Measurements from ENCODE around the gene CWC27. TPM values are rescaled to one million over a fixed set of nuclear protein-coding genes. Genes with fewer than 3 reads are reported as not detected.

Gene CWC27
- polyA plus RNA-seq, 2 of the 4 experiments (the other 2 are of a cell fraction) = 24.1 to 48.5 TPM

DNA sequence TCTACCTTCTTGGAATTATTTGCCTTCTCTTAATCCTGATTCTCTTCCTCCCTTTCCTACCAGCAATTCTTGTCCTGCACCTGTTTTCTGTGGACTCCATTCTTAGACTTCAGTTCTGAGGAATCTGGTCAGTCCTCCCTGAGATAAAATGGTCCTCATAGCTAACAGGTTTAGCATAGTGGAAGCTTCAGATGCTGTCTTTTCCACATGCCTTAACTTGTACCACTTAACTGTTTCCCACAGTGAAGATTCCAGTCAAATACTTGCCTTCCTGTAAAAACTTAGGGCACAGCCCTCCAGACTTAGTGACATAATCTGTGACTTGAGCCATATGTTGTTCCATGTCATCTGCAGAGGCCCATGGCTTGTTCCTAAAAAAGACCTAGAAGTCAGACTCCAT, 261.3 kb downstream of the CWC27 start:
- Histone ChIP-seq H3K4me2 (no peak overlapping the region), H3K4me3 (no peak overlapping the region), H3K27ac (no peak overlapping the region), H3K9me3 (no peaks in the 10 kb centered on the region), H3K4me1 (peaks cover 4% of the 10 kb centered on the region; the same call in 1 of the 3 replicates)
- ChIA-PET CTCF (interaction anchor here (1.3 kb wide), 1 partner anchor 16 kb away, joined by 5 read pairs; no protein-coding TSS in a partner anchor), POLR2A (no interaction called here)
- no peak for FAIRE-seq
- no peak for DNase-seq (ENCODE audit: low read depth in 1 of 2, low spot score in 1 of 2)
- no peak for ATAC-seq
- TF ChIP-seq TFCP2L1 (CRISPR knock-in tag; IDR thresholded peaks at IDR 0.05) = no peak
- TF ChIP-seq, protein P1, sequence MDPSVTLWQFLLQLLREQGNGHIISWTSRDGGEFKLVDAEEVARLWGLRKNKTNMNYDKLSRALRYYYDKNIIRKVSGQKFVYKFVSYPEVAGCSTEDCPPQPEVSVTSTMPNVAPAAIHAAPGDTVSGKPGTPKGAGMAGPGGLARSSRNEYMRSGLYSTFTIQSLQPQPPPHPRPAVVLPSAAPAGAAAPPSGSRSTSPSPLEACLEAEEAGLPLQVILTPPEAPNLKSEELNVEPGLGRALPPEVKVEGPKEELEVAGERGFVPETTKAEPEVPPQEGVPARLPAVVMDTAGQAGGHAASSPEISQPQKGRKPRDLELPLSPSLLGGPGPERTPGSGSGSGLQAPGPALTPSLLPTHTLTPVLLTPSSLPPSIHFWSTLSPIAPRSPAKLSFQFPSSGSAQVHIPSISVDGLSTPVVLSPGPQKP (IDR thresholded peaks at IDR 0.05; ENCODE audit: low read depth, low read length) = no peak
- TF ChIP-seq EHF (CRISPR knock-in tag; IDR thresholded peaks at IDR 0.05) = no peak
- TF ChIP-seq HOXB13 (CRISPR knock-in tag; IDR thresholded peaks at IDR 0.05; ENCODE audit: low read depth) = no peak
- TF ChIP-seq, protein P2, sequence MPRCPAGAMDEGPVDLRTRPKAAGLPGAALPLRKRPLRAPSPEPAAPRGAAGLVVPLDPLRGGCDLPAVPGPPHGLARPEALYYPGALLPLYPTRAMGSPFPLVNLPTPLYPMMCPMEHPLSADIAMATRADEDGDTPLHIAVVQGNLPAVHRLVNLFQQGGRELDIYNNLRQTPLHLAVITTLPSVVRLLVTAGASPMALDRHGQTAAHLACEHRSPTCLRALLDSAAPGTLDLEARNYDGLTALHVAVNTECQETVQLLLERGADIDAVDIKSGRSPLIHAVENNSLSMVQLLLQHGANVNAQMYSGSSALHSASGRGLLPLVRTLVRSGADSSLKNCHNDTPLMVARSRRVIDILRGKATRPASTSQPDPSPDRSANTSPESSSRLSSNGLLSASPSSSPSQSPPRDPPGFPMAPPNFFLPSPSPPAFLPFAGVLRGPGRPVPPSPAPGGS (IDR thresholded peaks at IDR 0.05) = no peak
- TF ChIP-seq NPAS2 (CRISPR knock-in tag; IDR thresholded peaks at IDR 0.05; ENCODE audit: borderline replicate concordance) = no peak
- no peak for TF ChIP-seq FOSL2 (IDR thresholded peaks at IDR 0.05)
- TF ChIP-seq FOSL2 (CRISPR knock-in tag; IDR thresholded peaks at IDR 0.05) = no peak
- TF ChIP-seq CHD2 (IDR thresholded peaks at IDR 0.05; ENCODE audit: low read length, partially characterized antibody) = no peak
- no peak for TF ChIP-seq CHD4 (IDR thresholded peaks at IDR 0.05; ENCODE audit: borderline replicate concordance)
- TF ChIP-seq KDM5A (IDR thresholded peaks at IDR 0.05) = no peak
- no peak for TF ChIP-seq TP53 (CRISPR knock-in tag; IDR thresholded peaks at IDR 0.05)
- TF ChIP-seq MYC (IDR thresholded peaks at IDR 0.05; ENCODE audit: borderline replicate concordance, low read length) = no peak
- TF ChIP-seq, protein P3, sequence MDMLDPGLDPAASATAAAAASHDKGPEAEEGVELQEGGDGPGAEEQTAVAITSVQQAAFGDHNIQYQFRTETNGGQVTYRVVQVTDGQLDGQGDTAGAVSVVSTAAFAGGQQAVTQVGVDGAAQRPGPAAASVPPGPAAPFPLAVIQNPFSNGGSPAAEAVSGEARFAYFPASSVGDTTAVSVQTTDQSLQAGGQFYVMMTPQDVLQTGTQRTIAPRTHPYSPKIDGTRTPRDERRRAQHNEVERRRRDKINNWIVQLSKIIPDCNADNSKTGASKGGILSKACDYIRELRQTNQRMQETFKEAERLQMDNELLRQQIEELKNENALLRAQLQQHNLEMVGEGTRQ (IDR thresholded peaks at IDR 0.05) = no peak
- no peak for TF ChIP-seq POLR2A (IDR thresholded peaks at IDR 0.05; ENCODE audit: low read length)

DNA sequence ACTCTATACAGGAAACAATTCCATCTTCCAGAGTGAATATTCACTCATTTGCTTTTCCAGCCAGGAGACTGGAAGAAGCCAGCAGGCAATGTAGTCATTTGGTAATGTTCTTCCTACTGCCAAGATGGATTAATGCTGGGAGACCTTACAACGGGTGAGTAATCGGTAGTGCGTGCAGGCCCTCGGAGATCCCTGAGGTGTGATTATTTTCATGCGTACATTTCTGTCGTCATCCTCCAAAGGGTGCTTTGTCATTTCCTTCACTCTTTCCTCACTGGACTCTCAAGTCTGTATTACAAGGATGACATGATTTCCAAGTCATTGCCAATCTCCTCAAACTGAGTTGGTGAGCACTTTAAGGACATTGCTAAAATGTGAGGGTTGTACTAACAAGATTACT, 263.5 kb downstream of the CWC27 start:
- ATAC-seq (no peak), DNase-seq (ENCODE audit: low read depth in 1 of 2, low spot score in 1 of 2) (peak in 1 of 2 experiments; percentile 52)

DNA sequence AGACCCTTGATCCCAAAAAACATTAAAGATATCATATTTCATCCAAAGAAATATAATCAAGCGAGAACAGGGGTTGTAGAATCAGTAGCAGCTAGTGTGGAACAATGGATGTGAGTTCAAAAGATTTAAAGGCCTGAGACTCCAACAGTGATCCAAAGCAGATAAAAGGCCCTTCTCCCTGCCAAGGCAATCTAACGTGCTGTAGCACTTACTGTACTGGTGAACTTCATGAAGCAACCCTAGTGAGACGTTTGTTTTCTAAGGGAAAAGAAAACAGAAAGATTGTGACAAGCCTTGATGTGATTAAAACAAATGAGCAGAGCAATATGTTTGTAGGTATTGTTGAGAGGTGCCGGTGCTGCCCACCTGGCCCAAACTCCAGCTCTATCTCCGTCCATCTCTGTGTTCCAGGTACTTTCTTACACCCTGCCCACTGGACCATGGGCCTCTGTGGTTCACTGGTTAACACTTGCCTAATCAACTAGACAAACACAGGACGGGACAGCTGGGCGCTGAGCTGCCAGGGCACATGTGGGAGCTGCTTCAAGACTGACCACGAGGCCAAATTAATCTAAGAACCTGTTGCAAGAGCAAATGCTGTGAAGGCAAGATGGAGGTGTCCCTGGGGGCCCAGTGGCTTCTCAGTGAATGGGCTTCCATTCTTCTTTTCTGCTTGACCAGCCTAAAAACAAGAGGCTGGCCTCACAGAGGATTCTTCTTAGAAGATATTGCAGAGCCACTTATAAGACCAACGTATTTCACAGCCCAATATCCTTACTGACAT, 265.5 kb downstream of the CWC27 start:
- Histone ChIP-seq H3K4me3 (no peak overlapping the region), H3K4me2 (no peak overlapping the region), H3K4me1 (peaks cover 9% of the 10 kb centered on the region; the same call in 2 of the 3 replicates), H3K27ac (peak overlapping the region; percentile 94; a peak in 4 of 6 replicates), H3K9me3 (no peaks in the 10 kb centered on the region)
- WGBS (ENCODE audit: missing lambda C conversion rate) = 93% methylated on average over 9 of the region's 9 CpGs
- POLR2A ChIA-PET = no interaction called here
- DNase-seq (ENCODE audit: low read depth in 1 of 2, low spot score in 1 of 2) = no peak
- no peak for FAIRE-seq
- TF ChIP-seq SMC3 (IDR thresholded peaks at IDR 0.05) = no peak
- TF ChIP-seq JUNB (IDR thresholded peaks at IDR 0.05) = no peak
- TF ChIP-seq ZFP36 (IDR thresholded peaks at IDR 0.05; ENCODE audit: borderline replicate concordance, partially characterized antibody) = no peak
- TF ChIP-seq RNF2 (IDR thresholded peaks at IDR 0.05; ENCODE audit: borderline replicate concordance, low read depth) = no peak
- no peak for TF ChIP-seq ZC3H11A (IDR thresholded peaks at IDR 0.05)
- TF ChIP-seq ZNF302 (CRISPR knock-in tag; IDR thresholded peaks at IDR 0.05) = no peak
- no peak for TF ChIP-seq KDM5A (IDR thresholded peaks at IDR 0.05)
- no peak for TF ChIP-seq HEYL (CRISPR knock-in tag; IDR thresholded peaks at IDR 0.05)
- no peak for TF ChIP-seq FOSL2 (IDR thresholded peaks at IDR 0.05)
- no peak for TF ChIP-seq FOSL2 (CRISPR knock-in tag; IDR thresholded peaks at IDR 0.05)
- TF ChIP-seq, protein P3 (IDR thresholded peaks at IDR 0.05) = no peak
- TF ChIP-seq HDAC2 (IDR thresholded peaks at IDR 0.05) = no peak
- TF ChIP-seq MAFK (IDR thresholded peaks at IDR 0.05; ENCODE audit: partially characterized antibody) = no peak
- no peak for TF ChIP-seq HOXA7 (CRISPR knock-in tag; IDR thresholded peaks at IDR 0.05)
- ATAC-seq = no peak
- CTCF ChIA-PET = interaction anchor here (1.1 to 1.5 kb wide), 3 partner anchors 15 to 35 kb away, joined by 3 read pairs; no protein-coding TSS in a partner anchor

More for the DNA sequence above, 263.5 kb downstream of the CWC27 start:
- 65% methylated on average over 6 of the region's 6 CpGs for WGBS (ENCODE audit: missing lambda C conversion rate)
- no peak for FAIRE-seq
- TF ChIP-seq CBX8 (IDR thresholded peaks at IDR 0.05) (no peak), HOXA7 (CRISPR knock-in tag; IDR thresholded peaks at IDR 0.05) (no peak), EHMT2 (IDR thresholded peaks at IDR 0.05; ENCODE audit: low read depth) (no peak), TFCP2L1 (CRISPR knock-in tag; IDR thresholded peaks at IDR 0.05) (no peak), CEBPB (IDR thresholded peaks at IDR 0.05) (no peak), SREBF2 (IDR thresholded peaks at IDR 0.05) (no peak), CHD4 (IDR thresholded peaks at IDR 0.05; ENCODE audit: borderline replicate concordance) (no peak)
- Histone ChIP-seq H3K4me1 (peaks cover 9% of the 10 kb centered on the region; the same call in 2 of the 3 replicates), H3K9me3 (no peaks in the 10 kb centered on the region), H3K4me3 (no peak overlapping the region), H3K4me2 (no peak overlapping the region), H3K27ac (no peak overlapping the region)
- POLR2A ChIA-PET = no interaction called here
- CTCF ChIA-PET = interaction anchor here (1.5 kb wide), 1 partner anchor 17 kb away, joined by 3 read pairs; no protein-coding TSS in a partner anchor
